NCI-H2107 (cell line): Measurements from ENCODE around the gene JAG2.

ENCODE experiments used
- DNase-seq: peaks from one replicate; lab custom pipeline; 2025; lab: John Stamatoyannopoulos, UW

JAG2 gene

GRCh38 chr14:105165761-105166485 lies 2.7 kb downstream of the JAG2 start:
- DNase-seq: no peak

DNA sequence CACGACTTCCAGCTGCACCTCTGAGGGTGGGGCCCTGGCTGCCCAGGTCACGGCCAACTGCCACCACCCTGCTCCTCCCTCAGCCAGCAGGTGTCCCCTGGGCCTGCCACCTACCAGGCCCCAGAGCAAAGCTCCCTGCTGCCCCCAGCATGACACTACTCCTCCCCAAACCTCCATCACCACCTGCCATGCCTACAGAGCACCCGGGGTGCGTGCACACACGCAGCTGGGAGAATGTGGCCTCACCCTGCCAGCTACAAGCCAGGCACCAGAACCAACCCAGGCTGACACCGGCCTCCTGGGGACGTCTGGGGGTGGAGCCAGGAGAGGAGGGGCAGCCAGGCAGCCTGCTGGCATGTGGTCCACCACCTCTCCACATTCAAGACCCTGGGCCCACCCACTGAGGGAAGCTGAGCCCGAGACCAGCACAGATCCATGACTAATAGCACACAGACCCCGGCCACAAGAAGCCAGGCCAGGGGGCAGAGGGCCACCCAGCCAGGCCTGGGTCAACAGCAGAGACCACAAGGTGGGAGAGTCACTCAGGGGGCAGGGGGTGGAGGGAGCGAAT lies 3.4 kb downstream of the JAG2 start:
- peak; percentile 87 for DNase-seq

GRCh38 chr14:105163040-105163742 lies 5.4 kb downstream of the JAG2 start:
- peak; percentile 97 for DNase-seq

GRCh38 chr14:105162669-105162979 lies 6.0 kb downstream of the JAG2 start:
- no peak for DNase-seq

- no peak for DNase-seq
Observed at GRCh38 chr14:105161964-105162668, 6.5 kb downstream of the JAG2 start.

- DNase-seq: peak; percentile 94
Observed at GRCh38 chr14:105161309-105161708, 7.3 kb downstream of the JAG2 start.

DNA sequence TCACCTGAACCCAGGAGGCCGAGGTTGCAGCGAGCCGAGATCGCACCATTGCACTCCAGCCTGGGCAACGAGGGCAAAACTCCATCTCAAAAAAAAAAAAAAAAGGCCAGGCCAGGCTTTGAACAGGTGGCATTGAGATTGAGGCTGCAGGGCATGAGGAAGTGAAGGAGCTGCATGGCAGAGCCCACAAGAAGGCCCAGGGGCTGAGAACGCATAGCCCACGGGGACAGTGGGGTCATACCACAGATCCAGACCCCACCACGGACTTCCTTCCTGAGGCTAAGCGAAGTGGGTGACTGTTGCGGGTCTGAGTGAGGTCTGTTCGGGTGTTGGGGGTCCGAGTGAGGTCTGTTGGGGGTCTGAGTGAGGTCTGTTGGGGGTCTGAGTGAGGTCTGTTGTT lies 7.8 kb downstream of the JAG2 start:
- no peak for DNase-seq

GRCh38 chr14:105159344-105159743 lies 9.2 kb downstream of the JAG2 start:
- no peak for DNase-seq

GRCh38 chr14:105158794-105159193 lies 9.8 kb downstream of the JAG2 start:
- DNase-seq: no peak

GRCh38 chr14:105157872-105158271 lies 10.7 kb downstream of the JAG2 start:
- no peak for DNase-seq

GRCh38 chr14:105156414-105157375 lies 11.9 kb downstream of the JAG2 start:
- DNase-seq: no peak

- no peak for DNase-seq
Observed at GRCh38 chr14:105155681-105156413, 12.7 kb downstream of the JAG2 start.

DNA sequence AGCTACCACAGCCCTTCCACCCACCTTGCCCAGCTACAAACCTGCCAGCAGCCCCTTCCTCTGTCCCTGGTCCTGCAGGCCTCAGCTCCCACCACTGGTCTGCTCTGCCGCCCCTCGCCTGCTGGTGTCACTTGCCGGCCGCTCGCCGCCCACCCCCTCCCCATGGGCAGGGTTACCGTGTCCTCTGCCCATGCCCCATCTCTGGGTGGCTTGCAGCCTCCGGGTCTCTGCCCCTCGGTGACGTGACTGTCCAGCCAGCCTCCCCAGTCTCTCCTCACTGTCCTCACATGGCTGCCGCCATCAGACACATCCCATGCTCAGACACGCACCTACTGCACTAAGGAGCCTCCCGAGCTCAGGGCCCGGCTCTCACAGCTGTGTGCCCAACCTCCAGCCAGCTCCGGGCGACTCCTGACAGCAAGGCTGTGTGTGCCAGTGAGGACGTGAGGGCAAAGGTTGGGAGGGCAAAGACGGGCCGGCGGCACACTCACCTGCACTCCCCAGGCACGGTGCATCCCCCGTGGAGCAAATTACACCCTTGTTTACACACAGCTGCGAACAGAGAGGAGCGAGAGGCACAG lies 13.4 kb downstream of the JAG2 start:
- no peak for DNase-seq

GRCh38 chr14:105154476-105154871 lies 14.1 kb downstream of the JAG2 start:
- no peak for DNase-seq

- no peak for DNase-seq
Observed at GRCh38 chr14:105153739-105154475, 14.7 kb downstream of the JAG2 start.

DNA sequence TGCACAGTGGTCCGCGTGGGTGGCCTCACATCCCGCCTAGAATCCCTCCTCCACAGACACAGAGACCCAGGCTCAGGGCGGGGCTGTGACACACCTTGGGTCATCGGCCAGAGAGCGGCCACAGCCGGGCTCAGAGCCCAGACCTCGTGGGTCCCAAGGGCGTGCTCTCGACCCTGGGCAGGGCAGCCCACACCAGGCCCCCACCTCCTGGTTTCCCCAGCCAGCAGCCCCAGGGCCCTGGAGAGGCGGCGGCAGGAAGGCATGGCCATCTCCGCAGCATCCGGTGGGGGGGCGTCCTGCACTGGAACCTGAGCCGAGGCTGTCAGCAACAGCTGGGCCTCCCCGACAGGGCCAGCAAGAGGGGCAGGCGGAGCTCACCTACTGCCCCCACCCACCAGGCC lies 15.2 kb downstream of the JAG2 start:
- DNase-seq: no peak

DNA sequence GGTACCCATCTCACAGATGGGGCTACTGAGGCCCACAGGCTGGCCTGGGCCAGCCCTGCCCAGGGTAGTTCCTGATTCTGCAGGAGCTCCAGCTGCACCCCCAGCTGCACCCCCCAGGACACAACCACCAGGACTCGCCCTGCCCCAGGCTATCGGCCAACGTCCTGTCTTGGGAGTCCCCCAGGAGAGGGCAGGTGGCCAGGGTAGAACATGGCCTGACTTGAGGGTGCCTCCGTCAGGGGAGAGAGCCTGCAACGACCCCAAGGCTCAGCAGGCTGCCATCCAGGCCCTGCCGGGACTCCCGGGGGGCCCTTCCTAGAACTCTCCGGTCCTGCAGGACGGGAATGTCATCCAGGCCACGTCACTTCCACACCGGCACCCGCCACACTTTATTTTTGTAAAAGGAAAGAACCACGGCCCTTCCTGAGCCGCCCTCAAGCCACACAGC lies 15.8 kb downstream of the JAG2 start:
- no peak for DNase-seq

DNA sequence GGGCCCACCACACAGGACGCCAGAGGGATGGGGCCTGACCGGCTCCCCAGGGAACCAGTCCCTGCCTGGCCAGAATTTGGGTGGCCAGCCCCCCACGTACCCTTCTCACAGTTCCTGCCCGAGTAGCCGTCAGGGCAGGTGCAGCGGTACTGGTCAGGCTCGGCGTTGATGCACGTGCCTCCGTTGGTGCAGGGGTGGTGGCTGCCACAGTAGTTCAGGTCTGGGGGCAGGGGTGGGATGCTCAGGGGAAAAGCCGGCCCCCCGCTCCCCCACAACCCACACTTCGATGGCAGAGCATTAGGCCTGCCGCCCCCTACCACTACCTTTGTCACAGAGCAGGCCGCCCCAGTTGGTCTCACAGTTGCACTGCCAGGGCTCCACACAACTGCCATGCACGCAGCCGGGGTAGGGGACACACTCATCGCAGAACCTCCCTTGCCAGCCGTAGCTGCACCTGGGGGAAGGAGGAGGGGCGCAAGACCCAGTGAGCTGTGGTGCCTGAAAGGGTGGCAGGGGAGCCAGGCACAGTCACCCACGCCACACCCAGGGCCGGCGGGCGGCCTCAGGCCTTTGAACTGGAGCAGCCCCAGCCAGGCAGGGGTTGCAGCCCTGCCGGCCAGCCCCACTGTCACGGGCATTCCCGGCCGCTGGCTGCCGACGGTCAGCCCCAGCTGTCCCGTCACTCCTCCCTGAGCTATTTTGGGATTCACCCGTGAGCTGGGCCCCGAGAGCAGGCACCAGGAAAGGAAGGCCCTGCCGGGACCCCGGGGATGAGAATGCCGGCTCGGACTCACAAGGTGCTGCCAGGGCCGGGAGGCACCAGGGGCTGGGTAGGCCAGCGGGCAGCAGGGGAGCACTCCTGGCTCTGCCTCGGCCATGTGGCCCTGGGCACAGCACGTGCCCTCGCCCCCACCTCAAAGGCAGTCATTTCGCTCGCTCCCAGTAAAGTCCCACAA lies 16.5 kb downstream of the JAG2 start:
- no peak for DNase-seq
